ENCODE measurements around the gene CACNA2D3.

DNA sequence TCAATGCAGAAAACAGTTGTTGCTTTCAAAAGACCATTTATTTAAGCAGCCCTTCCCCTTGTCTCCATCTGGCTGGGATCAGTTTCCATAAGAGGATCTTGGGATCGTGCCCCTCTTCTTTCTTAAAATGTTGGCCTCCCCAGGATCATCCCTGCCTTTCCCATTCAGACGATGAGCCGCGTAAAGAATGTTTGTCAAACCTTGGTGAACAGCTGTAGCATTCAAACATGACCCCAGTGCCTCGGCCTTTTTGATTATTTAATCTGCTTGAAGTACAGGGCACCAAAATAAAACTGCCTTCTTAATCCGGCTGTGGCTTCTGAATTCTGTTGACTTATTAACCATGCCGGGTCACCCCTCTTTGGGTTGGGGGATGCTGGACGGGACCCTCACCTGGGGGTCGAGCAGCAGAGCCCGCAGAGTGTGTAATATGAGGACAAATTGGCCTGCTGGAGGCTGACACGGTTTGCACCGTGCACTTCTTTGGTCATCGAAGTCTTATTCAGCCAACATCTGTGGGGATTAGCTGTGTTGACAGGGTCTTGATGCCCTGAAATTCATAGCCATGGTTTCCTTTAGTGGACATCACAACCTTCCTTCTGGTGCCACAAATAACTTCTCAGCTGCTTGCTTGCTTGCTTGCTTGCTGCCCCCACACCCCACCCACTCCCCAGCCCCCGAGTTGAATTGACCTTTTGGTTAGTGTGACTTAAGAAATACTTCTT is 805.9 kb downstream of the CACNA2D3 start, which contains the start of gene LRTM1:
- TF ChIP-seq, protein P1, sequence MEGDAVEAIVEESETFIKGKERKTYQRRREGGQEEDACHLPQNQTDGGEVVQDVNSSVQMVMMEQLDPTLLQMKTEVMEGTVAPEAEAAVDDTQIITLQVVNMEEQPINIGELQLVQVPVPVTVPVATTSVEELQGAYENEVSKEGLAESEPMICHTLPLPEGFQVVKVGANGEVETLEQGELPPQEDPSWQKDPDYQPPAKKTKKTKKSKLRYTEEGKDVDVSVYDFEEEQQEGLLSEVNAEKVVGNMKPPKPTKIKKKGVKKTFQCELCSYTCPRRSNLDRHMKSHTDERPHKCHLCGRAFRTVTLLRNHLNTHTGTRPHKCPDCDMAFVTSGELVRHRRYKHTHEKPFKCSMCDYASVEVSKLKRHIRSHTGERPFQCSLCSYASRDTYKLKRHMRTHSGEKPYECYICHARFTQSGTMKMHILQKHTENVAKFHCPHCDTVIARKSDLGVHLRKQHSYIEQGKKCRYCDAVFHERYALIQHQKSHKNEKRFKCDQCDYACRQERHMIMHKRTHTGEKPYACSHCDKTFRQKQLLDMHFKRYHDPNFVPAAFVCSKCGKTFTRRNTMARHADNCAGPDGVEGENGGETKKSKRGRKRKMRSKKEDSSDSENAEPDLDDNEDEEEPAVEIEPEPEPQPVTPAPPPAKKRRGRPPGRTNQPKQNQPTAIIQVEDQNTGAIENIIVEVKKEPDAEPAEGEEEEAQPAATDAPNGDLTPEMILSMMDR (IDR thresholded peaks at IDR 0.05), result no peak
- no peak for TF ChIP-seq EZH2phosphoT487 (IDR thresholded peaks at IDR 0.05)
- no peak for TF ChIP-seq EZH2 (IDR thresholded peaks at IDR 0.05)
